Left colon (tissue), 2 donors: ENCODE results near the gene ALDH3A1. TPM values are rescaled to one million over a fixed set of nuclear protein-coding genes. Genes with fewer than 3 reads are reported as not detected.
A peak's percentile ranks its signal among the peaks of the same experiment; 100 is the strongest.

ENCODE experiments used
- ATAC-seq: fragments of 200-7000 bp; cut with Tn5 transposase; one replicate; pipeline ENCODE4 v1.9.1; 2020; ENCODE audit warnings: mild to moderate bottlenecking, moderate library complexity
- DNase-seq, 2 donors: peaks; one replicate each; pipeline ENCODE4 v3.0.0-alpha.2; 2020
- intact Hi-C, 2 donors: fragments of 100-400 bp; cut with DNase I in 1 of 2; cut with micrococcal nuclease in 1 of 2; formaldehyde crosslinking; loops; one replicate each; pipeline versions ENCODE4 v1.11.2 to v1.14.0; 2022; cut with DNase I, micrococcal nuclease
- long read RNA-seq: library from polyadenylated mRNA; unstranded; transcript quantifications from one replicate; pipeline ENCODE4 v2.0.0, GENCODE V29; 2021
- total RNA-seq, 2 donors: library from RNA; stranded (reverse); fragmentation: NEBNext Ultra II Directional; extraction: Animal tissue kit (Norgen Biotek cat#: 25700); gene quantifications; one replicate each; pipeline ENCODE4 v1.2.1, GENCODE V29; 2021
- donor health status: DM: no; HTN: no; CAD: no.
- donor health status: DM: yes; HTN: yes; CAD: no.

The ALDH3A1 gene
- 1 to 10 TPM; 2.1 to 8.4 TPM for total RNA-seq
- long read RNA-seq, transcript ALDH3A1-205 (11 exons, 1,771 nt) = minor isoform, 5 of 19 reads
- long read RNA-seq, transcript ALDH3A1-206 (10 exons, 1,925 nt) = major isoform, 8 of 19 reads
- long read RNA-seq, partial matches to known transcripts = 2 of 19 reads
- long read RNA-seq, other reads (novel, unspliced or antisense) = 4 of 19 reads

DNA sequence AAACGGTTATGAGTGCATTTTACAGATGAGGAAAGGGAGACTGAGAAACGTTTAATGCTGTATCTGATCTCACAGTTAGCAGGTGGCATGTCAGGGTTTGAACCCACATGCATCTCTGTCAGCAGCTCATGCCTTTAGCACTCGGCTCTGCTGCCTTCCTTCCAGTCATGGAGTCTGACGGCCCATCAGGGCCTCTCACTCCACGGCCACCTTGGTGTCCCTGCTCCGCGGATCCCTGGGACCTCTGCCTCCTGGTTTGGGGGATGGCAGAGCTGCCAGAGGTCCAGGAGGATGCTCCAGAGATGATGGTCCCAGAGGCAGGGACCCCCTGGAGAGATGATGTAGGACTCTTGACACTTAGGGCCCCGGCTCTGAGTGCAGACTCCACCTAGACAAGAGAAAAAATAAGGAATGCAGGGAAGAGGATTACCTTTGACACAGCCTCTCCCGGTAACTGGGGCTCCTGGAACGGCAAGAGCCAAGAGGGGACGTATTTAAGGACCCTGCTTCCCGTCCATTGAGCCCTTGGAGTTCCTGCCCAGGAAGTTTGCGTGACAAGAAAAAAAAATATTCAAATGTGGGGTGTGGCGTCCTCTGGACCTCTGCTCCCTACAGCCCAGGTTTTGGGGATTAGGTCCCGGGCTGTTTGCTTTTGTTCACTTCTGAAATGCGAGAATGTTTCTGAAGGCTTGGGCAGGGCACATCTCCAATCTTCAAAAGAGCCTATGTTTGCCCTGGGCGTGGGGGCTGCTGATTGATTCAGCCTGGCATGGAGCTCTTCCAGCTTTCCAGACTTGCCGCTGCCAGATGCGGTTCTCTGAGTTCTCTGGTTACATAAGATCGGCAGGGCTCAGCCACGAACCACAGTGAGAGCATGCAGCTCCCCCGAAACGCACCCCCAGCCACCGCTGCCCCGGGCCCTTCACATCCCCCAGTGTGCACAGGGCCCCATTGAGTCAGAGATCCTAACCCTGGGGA, at the start of gene ALDH3A1:
TSS of gene ALDH3A1 (minus strand) at position 470 of the 978 bp plus-strand sequence. CDS start 3,169 bp downstream, outside the sequence.
- intact Hi-C loops = no loop called here
- peak in 1 of 2 donors; percentile 41 for DNase-seq
- ATAC-seq = peak; percentile 23

GRCh38 chr17:19796457-19796856, 48.4 kb upstream of the ALDH3A1 start:
- intact Hi-C loops = no loop called here
- DNase-seq (no peak), ATAC-seq (no peak)

- intact Hi-C loops = no loop called here
- no peak for ATAC-seq
- DNase-seq = no peak
These were observed 43.9 kb upstream of the ALDH3A1 start for GRCh38 chr17:19791918-19792550.

DNA sequence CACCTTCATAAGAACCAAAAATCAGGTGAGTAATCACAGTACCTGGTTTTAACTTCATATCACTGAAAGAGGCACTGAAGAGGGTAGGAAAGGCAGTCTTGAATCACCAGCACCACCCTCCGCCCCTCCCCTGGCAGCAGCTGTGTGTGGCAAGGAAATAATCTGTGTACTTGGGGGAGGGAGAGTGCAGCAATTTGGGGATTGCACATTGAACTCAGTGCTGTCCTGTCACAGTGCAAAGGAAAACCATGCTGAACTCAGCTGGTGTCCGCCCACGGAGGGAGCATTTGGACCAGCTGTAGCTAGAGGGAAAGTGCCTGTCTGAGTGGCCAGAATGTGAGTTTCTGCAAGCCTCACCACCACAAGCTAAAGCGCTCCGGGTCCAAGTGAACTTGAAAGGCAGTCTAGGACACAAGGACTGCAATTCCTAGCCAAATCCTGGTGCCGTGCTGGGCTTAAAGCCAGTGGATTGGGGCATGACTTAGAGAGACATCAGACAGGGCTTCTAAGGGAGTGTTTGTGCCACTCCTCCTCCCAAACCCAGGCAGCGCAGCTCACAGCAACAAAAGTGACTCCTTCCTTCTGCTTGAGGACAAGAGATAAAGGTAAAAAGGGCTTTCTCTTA, 39.7 kb upstream of the ALDH3A1 start:
- peak; percentile 53 for ATAC-seq
- intact Hi-C loops = no loop called here
- DNase-seq = no peak

DNA sequence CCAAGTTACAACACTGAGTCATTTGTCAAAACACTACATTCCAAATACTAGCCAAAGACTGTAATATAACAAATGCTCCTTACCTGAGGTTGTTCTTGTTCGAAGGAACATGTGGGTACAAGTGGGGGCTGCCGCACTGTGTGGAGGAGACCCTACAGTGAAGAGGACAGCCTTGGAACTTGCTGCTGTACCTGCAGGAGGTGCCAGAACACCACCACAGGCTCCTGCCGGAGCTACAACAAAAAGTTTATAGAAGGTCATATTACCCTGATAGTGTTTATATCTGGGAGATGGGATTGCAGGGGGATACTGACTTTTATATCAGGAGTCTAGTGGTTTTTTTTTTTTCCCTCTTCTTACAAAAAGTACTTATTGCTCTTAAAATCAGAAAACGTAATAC, 37.8 kb upstream of the ALDH3A1 start:
- no peak for DNase-seq
- no peak for ATAC-seq
- intact Hi-C loops = no loop called here

DNA sequence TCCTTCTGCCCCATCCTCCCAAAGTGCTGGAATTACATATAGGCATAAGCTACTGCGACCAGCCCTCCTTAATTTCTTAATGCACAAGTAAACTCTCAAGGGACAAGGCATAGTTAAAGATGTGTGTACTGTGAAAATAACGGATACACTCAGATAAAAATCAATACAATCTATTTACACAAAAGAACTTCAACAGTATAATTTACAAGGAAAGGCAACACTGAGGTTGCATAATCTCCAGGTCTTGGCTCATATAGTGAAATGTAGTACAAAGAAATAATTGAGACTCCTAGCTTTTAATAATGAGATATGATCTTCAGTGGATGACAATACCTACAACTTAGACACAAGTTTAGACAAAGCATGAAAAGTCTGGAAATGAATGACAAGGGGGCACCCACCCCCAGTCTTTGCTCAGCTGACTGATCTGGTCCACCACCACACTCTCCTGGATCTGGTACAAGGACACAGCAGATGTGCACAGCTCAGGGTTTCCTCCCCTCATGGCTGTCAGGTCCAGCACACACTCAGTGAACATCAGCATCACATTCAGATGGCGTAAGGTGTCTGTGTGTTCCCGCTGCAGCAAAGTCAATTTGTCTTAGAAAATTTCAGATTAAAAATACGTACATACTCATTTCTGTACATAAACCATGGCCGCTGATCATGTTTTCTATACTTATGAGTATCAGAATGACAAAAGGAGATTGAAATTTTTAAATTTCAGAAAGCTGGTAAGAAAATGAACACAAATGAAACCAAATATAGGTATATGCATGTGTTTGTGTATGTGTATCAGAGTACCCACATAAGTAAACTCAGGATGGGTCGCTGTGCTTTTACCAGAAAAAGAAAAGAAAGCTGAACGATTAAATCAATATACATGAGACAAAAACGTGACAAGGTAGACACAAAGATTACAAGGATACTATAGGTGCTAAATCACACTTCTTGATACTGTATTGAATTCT, 33.7 kb upstream of the ALDH3A1 start:
- DNase-seq (no peak), ATAC-seq (no peak)
- intact Hi-C loops = no loop called here

GRCh38 chr17:19780846-19781245, 32.7 kb upstream of the ALDH3A1 start:
- DNase-seq (no peak), ATAC-seq (no peak)
- intact Hi-C loops = no loop called here

- DNase-seq (no peak), ATAC-seq (no peak)
- intact Hi-C loops = no loop called here
These were observed 25.4 kb upstream of the ALDH3A1 start for GRCh38 chr17:19773534-19773933.

GRCh38 chr17:19771971-19772630, 24.0 kb upstream of the ALDH3A1 start:
- no peak for ATAC-seq
- intact Hi-C loops = no loop called here
- DNase-seq = no peak

DNA sequence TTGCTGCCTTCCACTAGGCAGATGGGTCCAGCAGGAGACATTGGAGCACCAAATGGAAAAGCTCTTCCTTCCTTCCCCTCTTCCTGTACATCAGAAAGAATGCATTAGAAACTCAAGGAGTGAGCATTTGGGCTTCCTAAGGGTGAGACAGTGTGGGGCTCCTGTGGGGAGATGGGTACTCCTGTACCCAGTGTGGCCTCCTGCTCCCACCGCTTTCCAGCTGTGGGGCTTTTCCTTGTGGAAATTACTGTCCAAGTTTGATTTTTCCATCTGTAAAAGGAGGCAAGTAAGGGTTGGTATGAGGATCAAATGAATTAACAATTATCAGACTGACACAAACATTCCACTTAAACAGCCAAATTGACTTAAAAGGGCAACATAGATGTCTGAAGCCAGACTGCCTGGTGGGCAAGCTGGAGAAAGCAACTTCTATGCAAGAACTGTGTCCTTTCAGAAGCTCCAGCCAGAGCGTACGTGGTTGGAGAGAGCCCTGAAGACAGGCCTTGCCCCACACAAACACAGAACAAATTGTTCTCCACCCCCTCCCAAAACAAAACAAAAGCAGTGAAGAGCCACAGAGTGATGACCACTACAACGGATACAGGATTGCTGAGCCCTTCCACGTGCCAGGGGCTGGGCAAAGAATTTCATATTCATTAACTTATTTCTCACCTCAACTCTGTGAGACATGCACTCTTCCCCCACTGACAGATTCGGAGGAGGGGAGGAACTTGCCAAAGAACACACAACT, 23.1 kb upstream of the ALDH3A1 start:
- intact Hi-C loops = no loop called here
- DNase-seq (no peak), ATAC-seq (no peak)

GRCh38 chr17:19769946-19770652, 22.0 kb upstream of the ALDH3A1 start:
- intact Hi-C loops = loop anchor here (5.0 to 10.0 kb wide), 4 partner anchors 125 to 405 kb away; partner anchors contain the start of genes ALDH3A2 (in 1 of the 2) and B9D1 (in 1 of the 2)
- DNase-seq (no peak), ATAC-seq (no peak)

DNA sequence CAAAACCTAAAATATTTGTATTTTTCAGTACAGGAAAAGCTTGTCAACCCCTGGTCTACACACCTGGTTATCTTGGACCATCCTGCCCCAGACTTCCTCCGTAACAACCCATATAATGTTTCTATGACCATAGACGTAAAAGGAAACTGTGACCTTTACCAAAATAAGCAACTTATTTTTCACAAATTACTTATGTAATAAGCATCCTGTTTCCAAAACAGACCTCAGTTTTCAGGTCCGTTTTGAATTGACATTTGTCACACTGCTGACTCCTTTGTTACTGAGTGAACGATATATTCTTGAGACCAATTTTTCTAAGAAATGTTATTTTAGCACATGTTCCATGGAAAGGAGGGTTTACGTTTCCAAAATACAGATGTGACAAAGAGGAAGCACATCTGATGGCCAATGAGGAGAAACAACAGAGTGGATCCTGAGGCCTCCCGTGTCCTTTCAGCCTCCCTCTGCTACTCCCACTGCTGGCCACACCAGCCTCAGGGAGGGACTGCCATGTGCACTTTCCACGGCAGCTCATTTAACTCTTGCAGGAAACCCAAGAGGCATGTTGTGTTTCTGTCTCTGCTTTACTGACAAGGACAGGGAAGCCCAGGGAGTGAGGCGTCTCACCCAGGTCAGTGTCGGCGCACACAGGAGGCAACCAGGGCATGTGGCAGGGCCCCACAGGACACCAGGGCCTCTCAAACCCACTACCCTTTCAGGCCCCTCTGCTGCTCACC, 20.1 kb upstream of the ALDH3A1 start:
- DNase-seq = no peak
- intact Hi-C loops = loop anchor here (5.0 to 10.0 kb wide), 4 partner anchors 123 to 403 kb away; partner anchors contain the start of genes ALDH3A2 (in 1 of the 2) and B9D1 (in 1 of the 2)
- no peak for ATAC-seq

DNA sequence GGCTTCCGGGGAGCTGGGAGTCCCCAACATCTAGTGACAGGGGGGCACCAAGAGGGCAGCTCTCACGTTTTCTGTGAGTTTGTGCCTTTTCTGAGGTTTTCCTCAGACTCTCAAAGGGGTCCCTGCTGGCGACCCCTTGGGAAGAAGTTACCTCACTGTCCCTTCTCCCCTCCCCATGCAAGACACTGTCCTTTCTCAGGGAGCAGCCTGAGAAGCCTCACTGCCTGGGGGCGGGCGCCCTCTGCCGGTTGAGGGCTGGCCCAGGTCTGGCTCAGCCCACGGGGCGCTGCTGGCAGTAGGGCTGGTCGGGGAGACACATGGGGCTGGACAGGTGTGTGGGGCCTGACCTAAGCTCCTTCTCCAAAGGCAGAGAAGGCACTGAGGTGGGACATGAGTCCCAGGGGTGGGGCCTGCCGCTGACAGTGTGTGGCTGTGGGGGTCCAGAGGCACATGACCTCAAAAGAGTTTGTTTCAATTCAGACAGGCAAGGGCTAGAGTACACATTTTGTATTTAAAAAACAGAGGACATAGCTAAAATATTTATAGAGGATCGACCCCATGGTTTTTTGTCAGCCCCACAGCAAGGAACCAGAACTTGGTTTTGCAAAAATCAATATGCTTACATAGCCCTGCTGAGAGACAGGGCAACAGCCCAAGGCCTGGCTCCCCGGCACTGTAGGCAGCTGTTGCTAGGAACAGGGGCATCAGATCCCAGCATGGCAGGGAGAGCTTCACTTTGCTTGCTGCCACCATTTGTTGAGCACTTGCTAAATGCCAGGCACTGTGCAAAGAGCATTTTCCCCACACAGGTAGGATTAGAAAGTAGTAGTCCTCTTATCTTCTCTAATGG, 18.5 kb upstream of the ALDH3A1 start:
- DNase-seq (peak in 1 of 2 donors; percentile 85), ATAC-seq (peak; percentile 95)
- intact Hi-C loops = loop anchor here (5.0 to 10.0 kb wide), 4 partner anchors 122 to 402 kb away; partner anchors contain the start of genes ALDH3A2 (in 1 of the 2) and B9D1 (in 1 of the 2)

DNA sequence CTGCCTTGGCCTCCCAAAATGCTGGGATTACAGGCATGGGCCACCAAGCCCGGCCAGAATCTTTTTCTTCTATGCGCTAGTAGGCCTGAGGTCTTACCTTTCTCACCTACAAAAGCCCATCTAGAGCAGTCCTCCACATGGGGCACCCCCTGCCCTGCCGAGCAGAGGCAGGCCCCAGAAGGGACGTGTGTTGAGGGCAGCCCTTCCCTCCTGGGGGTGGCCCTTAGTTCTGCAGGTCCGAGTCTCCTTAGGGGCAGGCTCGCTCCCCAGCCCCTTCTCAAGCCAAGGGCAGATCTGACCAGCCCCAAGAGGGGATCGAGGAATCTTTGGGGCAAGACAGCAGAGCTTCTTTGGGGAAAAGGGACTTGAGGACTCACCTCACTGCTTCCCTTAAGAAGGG, 17.9 kb upstream of the ALDH3A1 start:
- ATAC-seq = no peak
- intact Hi-C loops = loop anchor here (5.0 to 10.0 kb wide), 4 partner anchors 121 to 401 kb away; partner anchors contain the start of genes ALDH3A2 (in 1 of the 2) and B9D1 (in 1 of the 2)
- DNase-seq = no peak
